Cardiac muscle cell (in vitro differentiated cells and primary cell): Measurements from ENCODE around the gene EDEM3. TPM values are rescaled to one million over a fixed set of nuclear protein-coding genes. Genes with fewer than 3 reads are reported as not detected.
A peak's percentile ranks its signal among the peaks of the same experiment; 100 is the strongest.

ENCODE experiments used
- DNase-seq, 2 donors: peaks; one replicate each; pipeline versions ENCODE4 v3.0.0 to v3.0.0-alpha.2; 2010 to 2017; ENCODE audit warnings: low read depth in 1 of 2, low spot score in 1 of 2
- H3K27ac ChIP-seq: fragments of 200-600 bp; sonication (generic); 2 replicates; pipeline ENCODE4 v1.5.1; 2016
- H3K27me3 ChIP-seq: fragments of 200-600 bp; sonication (generic); 2 replicates; pipeline ENCODE4 v1.6.0; 2016; ENCODE audit warnings: control low read depth
- H3K36me3 ChIP-seq: fragments of 200-600 bp; sonication (generic); 2 replicates; pipeline ENCODE4 v1.5.1; 2016; ENCODE audit warnings: control low read depth
- H3K4me1 ChIP-seq: fragments of 200-600 bp; sonication (generic); 2 replicates; pipeline ENCODE4 v1.8.1; 2017; ENCODE audit warnings: low read depth, mild to moderate bottlenecking, mixed run types
- H3K4me3 ChIP-seq: fragments of 200-600 bp; sonication (generic); 2 replicates; pipeline ENCODE4 v1.5.1; 2016; ENCODE audit warnings: mild to moderate bottlenecking
- H3K9me3 ChIP-seq: fragments of 200-600 bp; sonication (generic); 2 replicates; pipeline ENCODE4 v1.5.1; 2017; ENCODE audit warnings: low read depth, mild to moderate bottlenecking, control low read depth
- CTCF ChIP-seq: IDR thresholded peaks from 2 replicates; pipeline ENCODE4 v1.5.1; 2012; ENCODE audit warnings: low read depth, mild to moderate bottlenecking, low read length
- polyA plus RNA-seq: library from polyadenylated mRNA; unstranded; fragments of >200 nt; fragmentation: Nextera tagmentation; extraction: Ambion mirVana; gene quantifications from 2 replicates; pipeline ENCODE4 v1.2.1, GENCODE V29; 2016
- total RNA-seq: library from RNA; depleted of rRNA; stranded (reverse); fragments of >200 nt; gene quantifications from 2 replicates; pipeline ENCODE4 v1.2.3, GENCODE V29; 2016

Gene EDEM3
- total and polyA plus RNA-seq, 2 experiments from 2014 or later = 14.6 to 26.1 TPM

GRCh38 chr1:184708084-184708676 lies 46.5 kb downstream of the EDEM3 start:
- no peaks in the 10 kb centered on the region for H3K27me3 ChIP-seq
- no peaks in the 10 kb centered on the region for H3K9me3 ChIP-seq
- TF ChIP-seq CTCF = no peak
- peaks cover 75% of the 10 kb centered on the region for H3K36me3 ChIP-seq
- H3K4me1 ChIP-seq = no peaks in the 10 kb centered on the region
- no peak overlapping the region for H3K27ac ChIP-seq
- no peak overlapping the region for H3K4me3 ChIP-seq
- no peak for DNase-seq

GRCh38 chr1:184705271-184705670 lies 49.4 kb downstream of the EDEM3 start:
- no peak for TF ChIP-seq CTCF
- no peak for DNase-seq
- no peaks in the 10 kb centered on the region for H3K27me3 ChIP-seq
- H3K36me3 ChIP-seq = peaks cover 65% of the 10 kb centered on the region
- H3K9me3 ChIP-seq = no peaks in the 10 kb centered on the region
- H3K4me3 ChIP-seq = no peak overlapping the region
- no peaks in the 10 kb centered on the region for H3K4me1 ChIP-seq
- no peak overlapping the region for H3K27ac ChIP-seq

GRCh38 chr1:184701816-184702215 lies 52.8 kb downstream of the EDEM3 start:
- Histone ChIP-seq H3K27me3 (no peaks in the 10 kb centered on the region), H3K4me3 (no peak overlapping the region), H3K9me3 (no peaks in the 10 kb centered on the region), H3K36me3 (peaks cover 31% of the 10 kb centered on the region), H3K27ac (no peak overlapping the region), H3K4me1 (no peaks in the 10 kb centered on the region)
- peak in 1 of 2 donors; percentile 36 for DNase-seq
- no peak for TF ChIP-seq CTCF

GRCh38 chr1:184698969-184699368 lies 55.7 kb downstream of the EDEM3 start:
- DNase-seq = no peak
- H3K9me3 ChIP-seq = no peaks in the 10 kb centered on the region
- no peak for TF ChIP-seq CTCF
- H3K4me1 ChIP-seq = no peaks in the 10 kb centered on the region
- no peaks in the 10 kb centered on the region for H3K27me3 ChIP-seq
- H3K4me3 ChIP-seq = no peak overlapping the region
- peaks cover 16% of the 10 kb centered on the region for H3K36me3 ChIP-seq
- H3K27ac ChIP-seq = no peak overlapping the region

- TF ChIP-seq CTCF = no peak
- Histone ChIP-seq H3K4me1 (no peaks in the 10 kb centered on the region), H3K27me3 (no peaks in the 10 kb centered on the region), H3K36me3 (peaks cover 19% of the 10 kb centered on the region), H3K9me3 (no peaks in the 10 kb centered on the region), H3K4me3 (no peak overlapping the region), H3K27ac (no peak overlapping the region)
- peak in 1 of 2 donors; percentile 45 for DNase-seq
These were observed 56.6 kb downstream of the EDEM3 start for GRCh38 chr1:184698016-184698415.
